T-cell (primary cell): ENCODE data around the gene SLC35G1. TPM values are rescaled to one million over a fixed set of nuclear protein-coding genes. Genes with fewer than 3 reads are reported as not detected.

ENCODE experiments used
- ATAC-seq, 4 experiments: fragments of 200-7000 bp in 3 of 4; fragments of 150-1000 bp in 1 of 4; cut with Tn5 transposase; replicated peaks in 1 of 4; 1 replicate in 3 of 4; 2 replicates in 1 of 4; pipeline ENCODE4 v1.10.0; 2021; ENCODE audit warnings: moderate library complexity in 3 of 4, mild to moderate bottlenecking in 2 of 4, moderate number of reproducible peaks in 1 of 4
- CTCF ChIA-PET, 2 donors: fragments of 300-600 bp; sonication (Branson Sonifier 250); formaldehyde crosslinking; loops; one replicate each; lab custom pipeline; 2022; ENCODE audit warnings: antibody characterized with exemption in 2 of 2; lab: Charles Lee
- POLR2A ChIA-PET, 2 donors: fragments of 300-600 bp; sonication (Branson Sonifier 250); formaldehyde crosslinking; loops; one replicate each; lab custom pipeline; 2022; ENCODE audit warnings: antibody characterized with exemption in 2 of 2; lab: Charles Lee
- DNase-seq, 35 experiments: peaks; one replicate each; pipeline versions ENCODE4 v3.0.0 to v3.0.0-alpha.2; 2013 to 2023
- H3K27ac ChIP-seq: one replicate; pipeline ENCODE4 v1.5.1; 2013; ENCODE audit warnings: low read length
- H3K27me3 ChIP-seq, 2 experiments: replicated peaks in 1 of 2; 1 replicate in 1 of 2; 2 replicates in 1 of 2; pipeline versions ENCODE4 v1.6.1 to v1.7.0; 2013; ENCODE audit warnings: low read length in 1 of 2, mixed read lengths in 1 of 2; ENCODE audit not compliant: control insufficient read depth in 2 of 2, insufficient read depth in 2 of 2; ENCODE audit errors: extremely low read depth in 1 of 2
- H3K36me3 ChIP-seq, 2 donors: 1 replicate in 1 of 2; 2 replicates in 1 of 2; pipeline versions ENCODE4 v1.6.1 to v1.7.0; 2013; ENCODE audit warnings: low read length in 1 of 2; ENCODE audit not compliant: control insufficient read depth in 2 of 2, insufficient read depth in 1 of 2; ENCODE audit errors: extremely low read depth in 1 of 2
- H3K4me1 ChIP-seq, 2 experiments: 1 replicate in 1 of 2; 2 replicates in 1 of 2; pipeline versions ENCODE4 v1.6.1 to v1.7.0; 2013; ENCODE audit warnings: low read length in 2 of 2, mixed read lengths in 1 of 2; ENCODE audit not compliant: insufficient read depth in 2 of 2, control insufficient read depth in 1 of 2; ENCODE audit errors: extremely low read depth in 1 of 2
- H3K4me3 ChIP-seq, 2 donors: 1 replicate in 1 of 2; 2 replicates in 1 of 2; pipeline versions ENCODE4 v1.5.1 to v1.7.0; 2013; ENCODE audit warnings: mild to moderate bottlenecking in 2 of 2, low read length in 1 of 2, moderate library complexity in 1 of 2; ENCODE audit not compliant: control insufficient read depth in 1 of 2; ENCODE audit errors: extremely low read depth in 1 of 2
- H3K9me3 ChIP-seq: 2 replicates; pipeline ENCODE4 v1.7.0; 2013
- H3K27ac Mint-ChIP-seq, 2 donors: one replicate each; pipeline ENCODE4 v1.8.0; 2020 to 2021; ENCODE audit warnings: mild to moderate bottlenecking in 2 of 2, mixed read lengths in 2 of 2
- H3K27me3 Mint-ChIP-seq, 2 donors: one replicate each; pipeline ENCODE4 v1.8.0; 2021 to 2022; ENCODE audit warnings: mixed read lengths in 2 of 2
- H3K36me3 Mint-ChIP-seq: one replicate; pipeline ENCODE4 v1.8.0; 2021; ENCODE audit warnings: mixed read lengths
- H3K4me1 Mint-ChIP-seq, 3 donors: one replicate each; pipeline ENCODE4 v1.8.0; 2020 to 2022; ENCODE audit warnings: mixed read lengths in 3 of 3, mild to moderate bottlenecking in 1 of 3
- H3K4me3 Mint-ChIP-seq, 3 donors: one replicate each; pipeline ENCODE4 v1.8.0; 2020 to 2022; ENCODE audit warnings: mild to moderate bottlenecking in 3 of 3, mixed read lengths in 3 of 3, moderate library complexity in 3 of 3
- H3K9me3 Mint-ChIP-seq, 3 donors: one replicate each; pipeline ENCODE4 v1.8.0; 2020 to 2022; ENCODE audit warnings: mixed read lengths in 3 of 3
- WGBS: methylation state at CpG from one replicate; pipeline ENCODE4 v1.1.5; 2013; ENCODE audit warnings: missing lambda C conversion rate; ENCODE audit not compliant: insufficient coverage; 5-methylcytosine and 5-hydroxymethylcytosine counted together
- total RNA-seq, 35 experiments: library from RNA in 6 of 35; stranded (reverse) in 6 of 35; fragments of 120-200 nt in 1 of 35; gene quantifications; one replicate each; pipeline versions ENCODE4 v1.2.1 to v1.2.4 and lab custom pipeline; 2013 to 2026

SLC35G1 gene
- total RNA-seq, 5 donors from 2014 or later (not counting 1 experiment from before 2014, with no cell fraction given) = 4.8 to 6.0 (median 5.3) TPM

DNA sequence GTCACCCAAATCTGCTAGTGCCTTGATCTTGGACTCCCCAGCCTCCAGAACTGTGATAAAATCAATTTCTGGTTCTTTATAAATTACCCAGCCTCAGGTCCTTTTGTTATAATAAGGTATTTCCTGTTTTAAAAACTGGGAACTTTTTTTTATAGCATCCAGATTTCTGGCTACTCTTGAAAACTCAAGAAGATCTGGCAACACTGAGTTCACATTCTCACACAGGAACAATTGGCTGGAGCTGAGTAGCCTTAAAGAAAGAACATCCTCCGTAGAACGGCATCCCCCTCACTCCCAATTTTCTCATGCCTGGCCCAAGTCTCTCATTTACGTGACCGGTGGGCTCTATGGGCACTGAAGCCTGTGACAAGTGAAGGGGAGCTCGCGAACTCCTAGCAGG, 47.1 kb downstream of the SLC35G1 start:
- CTCF ChIA-PET = no interaction called here
- no CpG with 5 or more reads among the region's 6 CpGs for WGBS

DNA sequence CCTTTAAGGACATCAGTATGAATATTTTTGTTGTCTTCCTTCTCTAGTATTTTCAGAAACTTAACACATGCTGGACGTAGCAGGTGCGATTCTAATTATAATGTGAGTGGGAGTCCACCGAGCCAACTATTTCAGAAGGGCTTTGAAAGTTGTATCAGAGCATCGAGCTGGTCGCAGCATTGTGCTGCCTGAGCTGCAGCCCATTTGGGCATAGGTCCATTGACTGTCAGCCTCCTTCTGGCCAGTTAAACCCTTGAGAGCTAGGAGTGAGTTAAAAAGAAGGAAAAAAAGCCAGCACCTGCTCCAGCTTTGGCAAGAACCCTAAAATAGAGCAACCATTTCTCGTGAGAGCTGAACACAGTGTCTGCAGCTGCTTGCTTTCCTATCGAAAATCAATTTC, 47.8 kb downstream of the SLC35G1 start:
- Histone ChIP-seq H3K4me3 (no peak overlapping the region), H3K27ac (no peak overlapping the region), H3K27me3 (no peaks in the 10 kb centered on the region), H3K36me3 (no peaks in the 10 kb centered on the region), H3K4me1 (no peaks in the 10 kb centered on the region), H3K9me3 (no peaks in the 10 kb centered on the region)
- no peaks in the 10 kb centered on the region for H3K36me3 Mint-ChIP-seq
- H3K4me3 Mint-ChIP-seq = no peak overlapping the region
- POLR2A ChIA-PET = no interaction called here
- H3K27me3 Mint-ChIP-seq = no peaks in the 10 kb centered on the region
- CTCF ChIA-PET = interaction anchor here in 1 of 2 donors (0.7 kb wide), 1 partner anchor 195 kb away, joined by 3 read pairs; no protein-coding TSS in a partner anchor
- no peak for ATAC-seq
- no peak for DNase-seq
- no peaks in the 10 kb centered on the region for H3K9me3 Mint-ChIP-seq
- WGBS = 89% methylated on average over 3 of the region's 7 CpGs
- H3K4me1 Mint-ChIP-seq = no peaks in the 10 kb centered on the region
- H3K27ac Mint-ChIP-seq = no peak overlapping the region

More for the DNA sequence above, 47.1 kb downstream of the SLC35G1 start:
- H3K9me3 ChIP-seq = no peaks in the 10 kb centered on the region
- no peak overlapping the region for H3K4me3 ChIP-seq
- Mint-ChIP-seq H3K27ac (no peak overlapping the region), H3K36me3 (no peaks in the 10 kb centered on the region), H3K27me3 (no peaks in the 10 kb centered on the region), H3K4me3 (no peak overlapping the region), H3K9me3 (no peaks in the 10 kb centered on the region), H3K4me1 (no peaks in the 10 kb centered on the region)
- H3K36me3 ChIP-seq = no peaks in the 10 kb centered on the region
- no peak for DNase-seq
- H3K27ac ChIP-seq = no peak overlapping the region
- POLR2A ChIA-PET = no interaction called here
- H3K4me1 ChIP-seq = no peaks in the 10 kb centered on the region
- no peak for ATAC-seq
- no peaks in the 10 kb centered on the region for H3K27me3 ChIP-seq

DNA sequence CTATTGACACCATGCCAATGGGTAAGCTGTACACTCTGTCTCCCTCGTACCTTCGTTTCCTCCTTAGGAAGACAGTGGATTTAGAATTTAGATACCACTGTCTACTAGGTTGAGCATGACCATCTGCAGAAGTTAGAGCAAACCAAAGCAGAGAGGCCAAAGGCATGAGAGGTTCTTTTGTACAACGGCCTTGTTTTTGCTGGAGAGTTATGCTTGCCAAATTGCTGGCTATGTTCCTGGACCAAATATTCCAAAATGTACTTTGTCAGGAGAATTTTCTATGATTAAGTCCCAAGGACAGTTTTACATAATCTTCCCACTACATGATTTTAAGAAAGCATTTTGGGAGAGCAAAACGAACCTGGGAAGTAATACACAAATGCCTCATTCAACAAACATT, 52.0 kb downstream of the SLC35G1 start:
- no peaks in the 10 kb centered on the region for H3K36me3 Mint-ChIP-seq
- no peaks in the 10 kb centered on the region for H3K27me3 Mint-ChIP-seq
- Histone ChIP-seq H3K4me1 (no peaks in the 10 kb centered on the region), H3K36me3 (no peaks in the 10 kb centered on the region), H3K27ac (no peak overlapping the region), H3K4me3 (no peak overlapping the region), H3K9me3 (no peaks in the 10 kb centered on the region), H3K27me3 (no peaks in the 10 kb centered on the region)
- H3K4me1 Mint-ChIP-seq = no peaks in the 10 kb centered on the region
- no peak for DNase-seq
- H3K4me3 Mint-ChIP-seq = no peak overlapping the region
- no peaks in the 10 kb centered on the region for H3K9me3 Mint-ChIP-seq
- WGBS = 80% methylated on average over 1 of the region's 4 CpGs
- POLR2A ChIA-PET = no interaction called here
- ATAC-seq = no peak
- no peak overlapping the region for H3K27ac Mint-ChIP-seq
- CTCF ChIA-PET = no interaction called here

DNA sequence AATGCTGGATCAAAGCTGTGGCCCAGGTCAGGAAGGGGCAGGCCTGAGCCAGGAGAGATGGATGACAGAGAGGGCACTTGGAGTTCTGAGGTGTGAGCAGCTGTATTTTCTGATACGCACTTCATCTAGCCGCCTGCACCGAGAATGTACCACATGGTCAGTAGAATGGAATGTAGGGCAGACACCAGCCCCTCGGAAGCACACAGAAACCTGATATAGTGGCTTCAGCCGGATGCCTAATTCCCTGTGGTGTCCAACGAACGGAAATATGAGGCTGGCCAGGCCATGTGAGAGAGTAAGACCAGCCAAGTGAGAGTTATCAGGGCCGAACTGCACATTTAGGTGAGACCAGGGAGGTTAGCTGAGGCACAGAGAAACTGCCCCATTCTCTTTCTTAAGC, 53.3 kb downstream of the SLC35G1 start:
- Mint-ChIP-seq H3K27me3 (no peaks in the 10 kb centered on the region), H3K27ac (no peak overlapping the region), H3K9me3 (no peaks in the 10 kb centered on the region), H3K4me1 (no peaks in the 10 kb centered on the region), H3K4me3 (no peak overlapping the region), H3K36me3 (peaks cover 3% of the 10 kb centered on the region)
- Histone ChIP-seq H3K4me3 (no peak overlapping the region), H3K36me3 (no peaks in the 10 kb centered on the region), H3K9me3 (no peaks in the 10 kb centered on the region), H3K4me1 (no peaks in the 10 kb centered on the region), H3K27me3 (no peaks in the 10 kb centered on the region), H3K27ac (no peak overlapping the region)
- ChIA-PET CTCF (no interaction called here), POLR2A (no interaction called here)
- 86% methylated on average over 8 of the region's 8 CpGs for WGBS
- ATAC-seq (no peak), DNase-seq (no peak)

DNA sequence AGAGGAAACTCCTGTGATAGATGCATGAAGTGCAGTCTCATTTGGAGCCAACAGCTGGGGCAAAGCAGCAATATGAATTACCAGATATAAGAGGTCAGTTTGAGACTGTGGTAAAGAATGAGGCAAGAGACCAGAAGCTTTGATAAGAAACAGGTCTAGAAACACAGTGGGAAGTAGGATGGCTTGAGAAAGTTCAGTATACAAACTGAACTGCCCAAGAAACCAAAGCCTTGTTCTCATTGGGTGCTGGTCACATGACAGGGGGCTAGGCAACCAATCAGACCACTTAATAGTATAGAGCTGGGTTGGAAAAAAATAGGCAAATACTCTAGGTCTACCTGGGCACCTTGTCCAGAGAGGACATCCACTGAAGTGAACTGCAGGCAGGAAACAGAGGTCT, 53.7 kb downstream of the SLC35G1 start:
- no peaks in the 10 kb centered on the region for H3K4me1 Mint-ChIP-seq
- H3K9me3 Mint-ChIP-seq = no peaks in the 10 kb centered on the region
- Histone ChIP-seq H3K4me1 (no peaks in the 10 kb centered on the region), H3K36me3 (no peaks in the 10 kb centered on the region), H3K27me3 (no peaks in the 10 kb centered on the region), H3K9me3 (no peaks in the 10 kb centered on the region), H3K27ac (no peak overlapping the region), H3K4me3 (no peak overlapping the region)
- no peak overlapping the region for H3K4me3 Mint-ChIP-seq
- CTCF ChIA-PET = no interaction called here
- no peak overlapping the region for H3K27ac Mint-ChIP-seq
- ATAC-seq (no peak), DNase-seq (no peak)
- POLR2A ChIA-PET = no interaction called here
- no peaks in the 10 kb centered on the region for H3K27me3 Mint-ChIP-seq
- peaks cover 3% of the 10 kb centered on the region for H3K36me3 Mint-ChIP-seq

DNA sequence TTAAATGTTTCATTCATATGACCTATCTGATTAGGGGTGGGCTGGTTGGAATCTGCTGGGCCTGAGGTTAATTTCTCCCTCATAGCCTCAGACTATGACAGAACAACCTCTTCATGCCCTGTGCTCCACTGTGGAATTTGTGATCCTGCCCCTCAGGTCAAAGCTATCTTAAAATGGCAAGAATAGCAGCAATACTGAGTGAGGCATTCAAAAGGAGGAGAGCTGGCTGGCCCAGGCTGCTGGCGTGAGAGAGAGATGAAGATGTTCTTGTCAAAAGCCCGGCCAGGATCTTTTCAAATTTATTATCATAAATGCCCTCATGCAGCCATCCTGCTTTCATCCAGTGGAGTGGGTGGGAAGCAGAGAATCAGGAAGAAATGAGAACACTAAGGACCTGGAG, 58.1 kb downstream of the SLC35G1 start:
- Histone ChIP-seq H3K27ac (no peak overlapping the region), H3K36me3 (no peaks in the 10 kb centered on the region), H3K4me3 (no peak overlapping the region), H3K4me1 (no peaks in the 10 kb centered on the region), H3K9me3 (peaks cover 2% of the 10 kb centered on the region), H3K27me3 (no peaks in the 10 kb centered on the region)
- CTCF ChIA-PET = no interaction called here
- no peaks in the 10 kb centered on the region for H3K9me3 Mint-ChIP-seq
- H3K36me3 Mint-ChIP-seq = peaks cover 3% of the 10 kb centered on the region
- no peak for ATAC-seq
- no CpG with 5 or more reads among the region's 2 CpGs for WGBS
- no peak overlapping the region for H3K4me3 Mint-ChIP-seq
- H3K27me3 Mint-ChIP-seq = no peaks in the 10 kb centered on the region
- POLR2A ChIA-PET = no interaction called here
- no peak overlapping the region for H3K27ac Mint-ChIP-seq
- no peaks in the 10 kb centered on the region for H3K4me1 Mint-ChIP-seq
- no peak for DNase-seq
